H1 (cell line): ENCODE data around the gene ICAM2. TPM values are rescaled to one million over a fixed set of nuclear protein-coding genes. Genes with fewer than 3 reads are reported as not detected.

Experiments used
- CTCF ChIA-PET: fragments of 300-600 bp; sonication (Branson Sonifier 250); formaldehyde crosslinking; loops from one replicate; lab custom pipeline; 2021; ENCODE audit not compliant: partially characterized antibody; lab: Charles Lee
- POLR2A ChIA-PET: fragments of 300-600 bp; sonication (Branson Sonifier 250); formaldehyde crosslinking; loops from one replicate; lab custom pipeline; 2021; ENCODE audit warnings: inconsistent platforms; ENCODE audit not compliant: partially characterized antibody; lab: Charles Lee
- DNase-seq, 2 experiments: peaks; one replicate each; pipeline versions ENCODE4 v3.0.0 to v3.0.0-alpha.2; 2010 to 2022; ENCODE audit warnings: low spot score in 2 of 2, low read depth in 1 of 2, mixed read lengths in 1 of 2
- FAIRE-seq: peaks from 2 replicates; lab custom pipeline; 2011; peaks lifted over from hg19 to GRCh38; lab: Jason Lieb, UNC
- H2AFZ ChIP-seq: 2 replicates; pipeline ENCODE4 v1.8.1; 2012; ENCODE audit warnings: low read length, inconsistent platforms
- H2AK5ac ChIP-seq: 2 replicates; pipeline ENCODE4 v1.6.1; 2013; ENCODE audit warnings: low read depth, low read length
- H2BK120ac ChIP-seq: replicated peaks from 2 replicates; pipeline ENCODE3; 2013; ENCODE audit warnings: low read depth, low read length, inconsistent platforms
- H2BK12ac ChIP-seq: 2 replicates; pipeline ENCODE4 v1.6.1; 2013; ENCODE audit warnings: low read depth, low read length
- H2BK15ac ChIP-seq: 2 replicates; pipeline ENCODE4 v1.6.1; 2013; ENCODE audit warnings: low read length
- H2BK20ac ChIP-seq: 2 replicates; pipeline ENCODE4 v1.6.1; 2013; ENCODE audit warnings: low read length
- H2BK5ac ChIP-seq: 2 replicates; pipeline ENCODE4 v1.6.1; 2013; ENCODE audit warnings: low read depth, low read length
- H3K14ac ChIP-seq: 2 replicates; pipeline ENCODE4 v1.6.1; 2013; ENCODE audit warnings: inconsistent platforms; ENCODE audit not compliant: insufficient read length
- H3K18ac ChIP-seq: 2 replicates; pipeline ENCODE4 v1.6.1; 2013; ENCODE audit warnings: low read length; ENCODE audit errors: extremely low read depth
- H3K23ac ChIP-seq: 2 replicates; pipeline ENCODE4 v1.6.1; 2013; ENCODE audit warnings: inconsistent platforms; ENCODE audit not compliant: insufficient read length
- H3K23me2 ChIP-seq: 2 replicates; pipeline ENCODE4 v1.6.1; 2013; ENCODE audit warnings: low read depth, low read length
- H3K27ac ChIP-seq: 2 replicates; pipeline ENCODE4 v1.6.1; 2011; ENCODE audit warnings: low read depth, low read length, inconsistent platforms
- H3K27me3 ChIP-seq, 4 experiments: replicated peaks in 1 of 4; 1 replicate in 1 of 4; 2 replicates in 3 of 4; pipeline versions ENCODE4 v1.6.1 to v1.8.1; 2011 to 2013; ENCODE audit warnings: low read length in 3 of 4, mild to moderate bottlenecking in 3 of 4, inconsistent platforms in 2 of 4, mixed read lengths in 2 of 4, moderate library complexity in 1 of 4; ENCODE audit not compliant: control insufficient read depth in 3 of 4, insufficient read depth in 3 of 4; ENCODE audit errors: extremely low read depth in 1 of 4
- H3K36me3 ChIP-seq, 4 experiments: 2 replicates each; pipeline versions ENCODE4 v1.6.1 to v1.8.1; 2011 to 2013; ENCODE audit warnings: mild to moderate bottlenecking in 4 of 4, low read length in 3 of 4, moderate library complexity in 2 of 4, control low read depth in 1 of 4, inconsistent platforms in 1 of 4; ENCODE audit not compliant: insufficient read depth in 4 of 4, control insufficient read depth in 2 of 4
- H3K4ac ChIP-seq: replicated peaks from 2 replicates; pipeline ENCODE3; 2013; ENCODE audit warnings: low read length, low read depth, mixed read lengths, inconsistent platforms; ENCODE audit not compliant: insufficient read length
- H3K4me1 ChIP-seq, 4 experiments: replicated peaks in 1 of 4; 1 replicate in 1 of 4; 2 replicates in 3 of 4; pipeline versions ENCODE4 v1.6.1 to v1.8.1; 2011 to 2013; ENCODE audit warnings: low read length in 3 of 4, inconsistent platforms in 2 of 4, mixed read lengths in 1 of 4; ENCODE audit not compliant: insufficient read depth in 4 of 4, control insufficient read depth in 3 of 4
- H3K4me2 ChIP-seq, 2 experiments: 2 replicates each; pipeline versions ENCODE4 v1.6.1 to v1.8.1; 2011 to 2013; ENCODE audit warnings: low read depth in 2 of 2, low read length in 2 of 2, control low read depth in 1 of 2, inconsistent platforms in 1 of 2, mild to moderate bottlenecking in 1 of 2; ENCODE audit not compliant: insufficient read depth in 1 of 2
- H3K4me3 ChIP-seq, 4 experiments: fragments of 200-600, 300-600 bp in 1 of 4; sonication (generic), shearing (Covaris generic), sonication (Bioruptor Twin) in 1 of 4; 2 replicates each; pipeline versions ENCODE4 v1.5.1 to v1.8.1; 2011 to 2016; ENCODE audit warnings: low read length in 4 of 4, low read depth in 3 of 4, control low read depth in 2 of 4, inconsistent platforms in 2 of 4, mild to moderate bottlenecking in 2 of 4, mixed read lengths in 1 of 4, moderate library complexity in 1 of 4; ENCODE audit not compliant: insufficient read depth in 2 of 4; ENCODE audit errors: extremely low read depth in 1 of 4
- H3K56ac ChIP-seq: replicated peaks from 2 replicates; pipeline ENCODE3; 2013; ENCODE audit warnings: low read depth, mild to moderate bottlenecking, mixed read lengths, low read length, inconsistent platforms; ENCODE audit not compliant: insufficient read length
- H3K79me1 ChIP-seq: 2 replicates; pipeline ENCODE4 v1.6.1; 2013; ENCODE audit warnings: low read depth, low read length, control low read depth
- H3K79me2 ChIP-seq, 2 experiments: 2 replicates each; pipeline versions ENCODE4 v1.6.1 to v1.8.1; 2012 to 2013; ENCODE audit warnings: low read length in 2 of 2, mild to moderate bottlenecking in 2 of 2, inconsistent platforms in 1 of 2; ENCODE audit not compliant: insufficient read depth in 2 of 2, control insufficient read depth in 1 of 2
- H3K9ac ChIP-seq, 4 experiments: replicated peaks in 1 of 4; 1 replicate in 1 of 4; 2 replicates in 3 of 4; pipeline versions ENCODE4 v1.6.1 to v1.8.1; 2011 to 2013; ENCODE audit warnings: low read depth in 3 of 4, low read length in 3 of 4, control low read depth in 2 of 4, mild to moderate bottlenecking in 2 of 4, moderate library complexity in 2 of 4, inconsistent platforms in 1 of 4; ENCODE audit errors: extremely low read depth in 1 of 4
- H3K9me3 ChIP-seq, 2 experiments: 2 replicates each; pipeline versions ENCODE4 v1.6.1 to v1.8.1; 2012 to 2013; ENCODE audit warnings: mild to moderate bottlenecking in 2 of 2, moderate library complexity in 2 of 2, control low read depth in 1 of 2, inconsistent platforms in 1 of 2, low read depth in 1 of 2, low read length in 1 of 2, mixed read lengths in 1 of 2; ENCODE audit not compliant: insufficient read depth in 2 of 2
- H4K20me1 ChIP-seq, 2 experiments: replicated peaks in 1 of 2; 2 replicates each; pipeline versions ENCODE3 to v1.8.1; 2011 to 2013; ENCODE audit warnings: inconsistent platforms in 2 of 2, low read length in 2 of 2, mild to moderate bottlenecking in 1 of 2; ENCODE audit not compliant: insufficient read depth in 2 of 2, control insufficient read depth in 1 of 2
- H4K5ac ChIP-seq: 2 replicates; pipeline ENCODE4 v1.6.1; 2013; ENCODE audit warnings: low read length, low read depth, mixed read lengths, inconsistent platforms; ENCODE audit not compliant: insufficient read length
- H4K8ac ChIP-seq: 2 replicates; pipeline ENCODE4 v1.8.0; 2013; ENCODE audit warnings: mild to moderate bottlenecking, moderate library complexity, low read length, inconsistent platforms; ENCODE audit not compliant: insufficient read depth; ENCODE audit errors: extremely low read depth
- H4K91ac ChIP-seq: replicated peaks from 2 replicates; pipeline ENCODE3; 2013; ENCODE audit warnings: low read length, mixed read lengths, inconsistent platforms; ENCODE audit not compliant: insufficient read length
- ASH2L ChIP-seq: fragments of 200-600, 300-600 bp; sonication (generic); IDR thresholded peaks from one replicate; pipeline ENCODE4 v1.7.1; 2017; ENCODE audit warnings: low read length
- BRCA1 ChIP-seq: IDR thresholded peaks from 2 replicates; pipeline ENCODE4 v1.6.1; 2012; ENCODE audit warnings: low read depth, low read length, improper control_type of control experiment
- CBX5 ChIP-seq: fragments of 300-800, 300-1000 bp; sonication (generic); IDR thresholded peaks from 2 replicates; pipeline ENCODE4 v1.7.1; 2016; ENCODE audit warnings: antibody characterized with exemption, low read length, low read depth
- EGR1 ChIP-seq: IDR thresholded peaks from 2 replicates; pipeline ENCODE4 v1.6.1; 2011; ENCODE audit warnings: low read depth, low read length, borderline replicate concordance
- EP300 ChIP-seq, 2 experiments: IDR thresholded peaks; 1 replicate in 1 of 2; 2 replicates in 1 of 2; pipeline ENCODE4 v1.6.1; 2011 to 2012; ENCODE audit warnings: low read depth in 2 of 2, low read length in 2 of 2, mild to moderate bottlenecking in 2 of 2, borderline replicate concordance in 1 of 2, inconsistent platforms in 1 of 2, moderate library complexity in 1 of 2
- PHF8 ChIP-seq: fragments of 200-600 bp; sonication (generic); conservative IDR thresholded peaks from 2 replicates; pipeline ENCODE4 v1.7.1; 2012; ENCODE audit warnings: low read depth, mild to moderate bottlenecking, inconsistent platforms, low read length, moderate library complexity
- POLR2A ChIP-seq, 2 experiments: IDR thresholded peaks; 1 replicate in 1 of 2; 2 replicates in 1 of 2; pipeline ENCODE4 v1.6.1; 2011; ENCODE audit warnings: low read depth in 2 of 2, low read length in 2 of 2, mild to moderate bottlenecking in 2 of 2; ENCODE audit errors: control extremely low read depth in 1 of 2
- POLR2AphosphoS5 ChIP-seq: IDR thresholded peaks from 2 replicates; pipeline ENCODE4 v1.6.1; 2011; ENCODE audit warnings: low read depth, low read length
- WGBS, 2 experiments: shearing (Covaris generic) in 1 of 2; methylation state at CpG; one replicate each; pipeline versions ENCODE4 v1.1.6 to v1.1.7; 2013 to 2015; ENCODE audit warnings: low lambda C conversion rate in 2 of 2, mixed read lengths in 2 of 2, inconsistent platforms in 1 of 2, low coverage in 1 of 2, missing lambda C conversion rate in 1 of 2; ENCODE audit not compliant: insufficient replicate concordance in 2 of 2, insufficient coverage in 1 of 2, insufficient read length in 1 of 2; ENCODE audit errors: extremely low coverage in 1 of 2, missing lambda C conversion rate in 1 of 2; 5-methylcytosine and 5-hydroxymethylcytosine counted together
- polyA plus RNA-seq, 7 experiments: library from polyadenylated mRNA; depleted of rRNA in 3 of 7; stranded (reverse) in 5 of 7; unstranded in 2 of 7; fragments of >200 nt in 5 of 7; fragments of 200-250 nt in 2 of 7; gene quantifications; 1 replicate in 5 of 7; 2 replicates in 1 of 7; 4 replicates in 1 of 7; pipeline versions ENCODE4 v1.2.1 to v1.2.3, GENCODE V29; 2011 to 2013; ENCODE audit warnings: missing spikeins in 2 of 7, mixed read lengths in 2 of 7
- total RNA-seq: library from RNA; stranded (reverse); fragmentation: NEBNext Ultra II Directional; extraction: Animal tissue kit (Norgen Biotek cat#: 25700); gene quantifications from 2 replicates; pipeline ENCODE4 v1.2.1, GENCODE V29; 2021
- TF ChIP-seq, protein P1 (sequence below), 3 experiments: IDR thresholded peaks; 1 replicate in 2 of 3; 2 replicates in 1 of 3; pipeline versions ENCODE4 v1.5.1 to v1.6.1; 2011; ENCODE audit warnings: low read length in 3 of 3, mild to moderate bottlenecking in 3 of 3, inconsistent platforms in 2 of 3, low read depth in 1 of 3, moderate library complexity in 1 of 3; ENCODE audit not compliant: insufficient read depth in 1 of 3; ENCODE audit errors: control extremely low read depth in 1 of 3
- TF ChIP-seq, protein P2 (sequence below): IDR thresholded peaks from 2 replicates; pipeline ENCODE4 v1.6.1; 2011; ENCODE audit warnings: low read length, improper control_type of control experiment
- TF ChIP-seq, protein P3 (sequence below): IDR thresholded peaks from 2 replicates; pipeline ENCODE4 v1.6.1; 2012; ENCODE audit warnings: inconsistent platforms

ICAM2 gene
- total and polyA plus RNA-seq, 2 of the 8 experiments (the other 6 are each of a cell fraction or from before 2014, with no cell fraction given): 0.45 to 0.63 TPM

DNA sequence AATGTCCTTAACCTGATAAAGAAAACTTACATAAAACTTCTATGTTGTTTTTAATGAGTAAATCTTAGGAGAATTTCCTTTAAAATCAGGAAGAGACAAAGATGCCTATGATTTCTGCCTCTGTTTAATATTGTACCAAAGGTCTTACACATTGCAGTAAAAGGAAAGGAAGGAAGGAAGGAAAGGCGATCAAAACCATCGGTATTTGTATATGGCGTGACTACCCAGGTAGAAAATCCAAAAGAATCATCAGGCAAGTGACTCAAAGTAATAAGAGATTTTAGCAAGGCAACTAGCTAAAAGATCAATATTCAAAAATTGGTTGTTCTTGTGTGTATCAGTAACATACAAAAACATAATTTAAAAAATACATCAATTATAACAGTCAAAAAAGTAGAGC, 3.5 kb downstream of the ICAM2 start:
- no peak overlapping the region for H3K18ac ChIP-seq
- no peak overlapping the region for H2BK20ac ChIP-seq
- DNase-seq (no peak), FAIRE-seq (no peak)
- no peak overlapping the region for H2BK5ac ChIP-seq
- H3K23me2 ChIP-seq: no peaks in the 10 kb centered on the region
- no peaks in the 10 kb centered on the region for H3K36me3 ChIP-seq
- POLR2A ChIA-PET: no interaction called here
- no peaks in the 10 kb centered on the region for H4K20me1 ChIP-seq
- H3K4ac ChIP-seq: no peak overlapping the region
- H3K4me1 ChIP-seq: peaks cover 0 to 5% (median 3%) of the 10 kb centered on the region in 4 experiments; a peak in 5 of 7 replicates
- H3K27ac ChIP-seq: no peak overlapping the region
- no peak overlapping the region for H4K91ac ChIP-seq
- no peak overlapping the region for H2BK12ac ChIP-seq
- no peak overlapping the region for H3K14ac ChIP-seq
- no peaks in the 10 kb centered on the region for H3K9me3 ChIP-seq
- no peak overlapping the region for H3K9ac ChIP-seq
- H3K4me3 ChIP-seq: no peak overlapping the region
- H2BK15ac ChIP-seq: no peak overlapping the region
- CTCF ChIA-PET: interaction anchor here (0.8 to 3.5 kb wide), 26 partner anchors 9 to 177 kb away, joined by 3 to 25 read pairs (median 4); partner anchors contain the start of gene PRR29
- no peak overlapping the region for H2AFZ ChIP-seq
- H4K8ac ChIP-seq: no peak overlapping the region
- H3K79me1 ChIP-seq: no peaks in the 10 kb centered on the region
- H3K27me3 ChIP-seq: no peaks in the 10 kb centered on the region
- no peak overlapping the region for H3K4me2 ChIP-seq
- H2BK120ac ChIP-seq: no peak overlapping the region
- H3K56ac ChIP-seq: no peak overlapping the region
- H2AK5ac ChIP-seq: no peak overlapping the region
- H4K5ac ChIP-seq: no peak overlapping the region
- no peaks in the 10 kb centered on the region for H3K79me2 ChIP-seq
- H3K23ac ChIP-seq: no peak overlapping the region
- 94% methylated on average over 3 of the region's 3 CpGs; no CpG with 5 or more reads in 1 of the 2 experiments for WGBS, 2 experiments
- TF ChIP-seq EP300 (IDR thresholded peaks at IDR 0.05; ENCODE audit: borderline replicate concordance in 1 of 2, low read depth in 2 of 2, low read length in 2 of 2) (no peak), POLR2AphosphoS5 (no peak), CBX5 (no peak), BRCA1 (no peak), ASH2L (no peak), PHF8 (no peak), POLR2A (IDR thresholded peaks at IDR 0.05; ENCODE audit: control extremely low read depth in 1 of 2, low read depth in 2 of 2, low read length in 2 of 2) (no peak), EGR1 (no peak)
- TF ChIP-seq, protein P1, sequence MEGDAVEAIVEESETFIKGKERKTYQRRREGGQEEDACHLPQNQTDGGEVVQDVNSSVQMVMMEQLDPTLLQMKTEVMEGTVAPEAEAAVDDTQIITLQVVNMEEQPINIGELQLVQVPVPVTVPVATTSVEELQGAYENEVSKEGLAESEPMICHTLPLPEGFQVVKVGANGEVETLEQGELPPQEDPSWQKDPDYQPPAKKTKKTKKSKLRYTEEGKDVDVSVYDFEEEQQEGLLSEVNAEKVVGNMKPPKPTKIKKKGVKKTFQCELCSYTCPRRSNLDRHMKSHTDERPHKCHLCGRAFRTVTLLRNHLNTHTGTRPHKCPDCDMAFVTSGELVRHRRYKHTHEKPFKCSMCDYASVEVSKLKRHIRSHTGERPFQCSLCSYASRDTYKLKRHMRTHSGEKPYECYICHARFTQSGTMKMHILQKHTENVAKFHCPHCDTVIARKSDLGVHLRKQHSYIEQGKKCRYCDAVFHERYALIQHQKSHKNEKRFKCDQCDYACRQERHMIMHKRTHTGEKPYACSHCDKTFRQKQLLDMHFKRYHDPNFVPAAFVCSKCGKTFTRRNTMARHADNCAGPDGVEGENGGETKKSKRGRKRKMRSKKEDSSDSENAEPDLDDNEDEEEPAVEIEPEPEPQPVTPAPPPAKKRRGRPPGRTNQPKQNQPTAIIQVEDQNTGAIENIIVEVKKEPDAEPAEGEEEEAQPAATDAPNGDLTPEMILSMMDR (IDR thresholded peaks at IDR 0.05; ENCODE audit: control extremely low read depth in 1 of 3, insufficient read depth in 1 of 3, low read depth in 1 of 3, low read length in 3 of 3): no peak
- TF ChIP-seq, protein P2, sequence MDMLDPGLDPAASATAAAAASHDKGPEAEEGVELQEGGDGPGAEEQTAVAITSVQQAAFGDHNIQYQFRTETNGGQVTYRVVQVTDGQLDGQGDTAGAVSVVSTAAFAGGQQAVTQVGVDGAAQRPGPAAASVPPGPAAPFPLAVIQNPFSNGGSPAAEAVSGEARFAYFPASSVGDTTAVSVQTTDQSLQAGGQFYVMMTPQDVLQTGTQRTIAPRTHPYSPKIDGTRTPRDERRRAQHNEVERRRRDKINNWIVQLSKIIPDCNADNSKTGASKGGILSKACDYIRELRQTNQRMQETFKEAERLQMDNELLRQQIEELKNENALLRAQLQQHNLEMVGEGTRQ: no peak
- TF ChIP-seq, protein P3, sequence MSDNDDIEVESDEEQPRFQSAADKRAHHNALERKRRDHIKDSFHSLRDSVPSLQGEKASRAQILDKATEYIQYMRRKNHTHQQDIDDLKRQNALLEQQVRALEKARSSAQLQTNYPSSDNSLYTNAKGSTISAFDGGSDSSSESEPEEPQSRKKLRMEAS: no peak
